ENCODE data around the gene TNFAIP8L1. TPM values are rescaled to one million over a fixed set of nuclear protein-coding genes. Genes with fewer than 3 reads are reported as not detected.

The TNFAIP8L1 gene
- total RNA-seq, 1 experiment from 2014 or later = 17.8 TPM

DNA sequence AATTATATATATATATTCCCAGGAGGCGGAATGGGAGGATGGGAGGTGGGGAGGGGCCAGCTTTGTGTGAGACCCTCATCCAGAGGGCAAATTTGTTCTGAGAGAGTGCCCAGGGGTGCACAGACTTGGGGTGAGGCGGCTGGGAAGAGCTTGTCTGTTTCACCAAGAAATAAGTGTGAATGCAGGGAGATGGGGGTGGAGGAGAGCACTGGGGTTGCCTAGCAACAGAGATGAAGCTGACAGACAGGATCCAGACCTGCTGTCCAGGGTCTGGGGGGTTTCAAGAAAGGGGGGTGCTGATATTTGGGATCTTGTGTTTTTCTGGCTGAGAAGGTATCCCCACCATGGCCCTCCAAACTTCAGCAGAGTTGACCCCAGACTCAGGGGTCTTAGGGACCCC, 18.6 kb upstream of the TNFAIP8L1 start:
- Histone ChIP-seq H3F3A (ENCODE audit: insufficient read depth, low read depth) (no peaks in the 10 kb centered on the region), H3K4me2 (no peak overlapping the region), H3K9me2 (ENCODE audit: insufficient read depth) (no peaks in the 10 kb centered on the region), H2AFZ (no peak overlapping the region), H3K9me3 (ENCODE audit: insufficient read depth, low read depth) (no peaks in the 10 kb centered on the region), H3K27me3 (ENCODE audit: insufficient read depth, low read depth) (peaks cover 8% of the 10 kb centered on the region; the same call in 1 of the 2 replicates), H3K4me1 (replicated peaks; ENCODE audit: insufficient read depth) (no peaks in the 10 kb centered on the region), H3K4me3 (no peak overlapping the region), H4K20me1 (ENCODE audit: insufficient read depth) (no peaks in the 10 kb centered on the region), H3K27ac (no peak overlapping the region), H3K79me2 (ENCODE audit: low read depth) (no peaks in the 10 kb centered on the region), H3K36me3 (ENCODE audit: low read depth) (no peaks in the 10 kb centered on the region)
- DNase-seq = no peak
- intact Hi-C loops (cut with micrococcal nuclease; ENCODE audit: unreplicated experiment) = no loop called here
- ChIA-PET CTCF (interaction anchor here (0.5 kb wide), 1 partner anchor 117 kb away, joined by 6 read pairs; no protein-coding TSS in a partner anchor), POLR2A (ENCODE audit: unreplicated experiment) (no interaction called here)
- TF ChIP-seq EZH2 (IDR thresholded peaks at IDR 0.05; ENCODE audit: low read depth) = no peak
- TF ChIP-seq, protein P1, sequence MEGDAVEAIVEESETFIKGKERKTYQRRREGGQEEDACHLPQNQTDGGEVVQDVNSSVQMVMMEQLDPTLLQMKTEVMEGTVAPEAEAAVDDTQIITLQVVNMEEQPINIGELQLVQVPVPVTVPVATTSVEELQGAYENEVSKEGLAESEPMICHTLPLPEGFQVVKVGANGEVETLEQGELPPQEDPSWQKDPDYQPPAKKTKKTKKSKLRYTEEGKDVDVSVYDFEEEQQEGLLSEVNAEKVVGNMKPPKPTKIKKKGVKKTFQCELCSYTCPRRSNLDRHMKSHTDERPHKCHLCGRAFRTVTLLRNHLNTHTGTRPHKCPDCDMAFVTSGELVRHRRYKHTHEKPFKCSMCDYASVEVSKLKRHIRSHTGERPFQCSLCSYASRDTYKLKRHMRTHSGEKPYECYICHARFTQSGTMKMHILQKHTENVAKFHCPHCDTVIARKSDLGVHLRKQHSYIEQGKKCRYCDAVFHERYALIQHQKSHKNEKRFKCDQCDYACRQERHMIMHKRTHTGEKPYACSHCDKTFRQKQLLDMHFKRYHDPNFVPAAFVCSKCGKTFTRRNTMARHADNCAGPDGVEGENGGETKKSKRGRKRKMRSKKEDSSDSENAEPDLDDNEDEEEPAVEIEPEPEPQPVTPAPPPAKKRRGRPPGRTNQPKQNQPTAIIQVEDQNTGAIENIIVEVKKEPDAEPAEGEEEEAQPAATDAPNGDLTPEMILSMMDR (conservative IDR thresholded peaks at IDR 0.05) = no peak
- BruUV-seq (replicated peaks) = no TSS peak

DNA sequence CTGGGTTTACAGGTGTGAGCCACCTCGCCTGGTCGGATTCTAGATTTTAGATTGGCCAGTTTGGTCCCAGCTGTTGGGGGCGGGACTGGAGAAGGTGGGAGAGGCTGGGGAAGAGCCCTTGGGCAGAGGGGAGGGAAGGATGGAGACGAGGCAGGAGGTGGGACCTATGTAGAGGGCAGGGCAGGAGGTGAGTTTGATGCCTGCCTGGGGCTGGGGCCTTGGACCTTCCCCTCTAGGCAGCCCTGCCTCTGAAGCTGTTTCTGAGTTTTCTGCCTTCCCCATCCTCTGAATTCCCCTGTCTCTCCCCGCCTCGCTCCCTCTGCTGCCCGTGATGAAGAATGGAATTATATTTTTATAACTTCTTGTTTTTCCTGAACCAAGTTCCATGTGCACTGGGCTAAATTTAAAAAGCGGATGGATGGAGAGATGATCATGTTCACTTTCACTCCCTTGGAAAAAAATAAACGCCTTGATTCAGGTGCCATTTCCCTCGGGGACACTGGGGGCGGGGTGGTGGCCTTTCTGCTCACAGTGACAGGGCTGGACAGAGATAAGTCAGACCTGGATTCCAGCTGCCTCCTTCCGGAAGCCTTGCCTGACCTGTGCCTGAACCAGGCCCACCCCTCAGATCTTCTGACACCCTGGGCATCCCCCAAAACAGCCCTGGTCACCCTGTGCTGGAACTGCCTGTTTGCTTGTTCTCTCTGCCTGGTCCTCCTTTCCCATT, 16.5 kb upstream of the TNFAIP8L1 start:
- peaks cover 8% of the 10 kb centered on the region; the same call in 1 of the 2 replicates for H3K27me3 ChIP-seq (ENCODE audit: insufficient read depth, low read depth)
- intact Hi-C loops (cut with micrococcal nuclease; ENCODE audit: unreplicated experiment) = no loop called here
- CTCF ChIA-PET = no interaction called here
- H3K36me3 ChIP-seq (ENCODE audit: low read depth) = no peaks in the 10 kb centered on the region
- no peaks in the 10 kb centered on the region for H3K9me2 ChIP-seq (ENCODE audit: insufficient read depth)
- H3F3A ChIP-seq (ENCODE audit: insufficient read depth, low read depth) = no peaks in the 10 kb centered on the region
- no TSS peak for BruUV-seq (replicated peaks)
- H2AFZ ChIP-seq = no peak overlapping the region
- no peak overlapping the region for H3K4me3 ChIP-seq
- DNase-seq = no peak
- H3K9me3 ChIP-seq (ENCODE audit: insufficient read depth, low read depth) = no peaks in the 10 kb centered on the region
- POLR2A ChIA-PET (ENCODE audit: unreplicated experiment) = no interaction called here
- TF ChIP-seq, protein P1 (conservative IDR thresholded peaks at IDR 0.05) = no peak; the same call in 1 of the 2 replicates
- no peak for TF ChIP-seq EZH2 (IDR thresholded peaks at IDR 0.05; ENCODE audit: low read depth)
- no peaks in the 10 kb centered on the region for H3K79me2 ChIP-seq (ENCODE audit: low read depth)
- no peaks in the 10 kb centered on the region for H4K20me1 ChIP-seq (ENCODE audit: insufficient read depth)
- H3K4me2 ChIP-seq = no peak overlapping the region
- no peaks in the 10 kb centered on the region for H3K4me1 ChIP-seq (replicated peaks; ENCODE audit: insufficient read depth)
- H3K27ac ChIP-seq = no peak overlapping the region

DNA sequence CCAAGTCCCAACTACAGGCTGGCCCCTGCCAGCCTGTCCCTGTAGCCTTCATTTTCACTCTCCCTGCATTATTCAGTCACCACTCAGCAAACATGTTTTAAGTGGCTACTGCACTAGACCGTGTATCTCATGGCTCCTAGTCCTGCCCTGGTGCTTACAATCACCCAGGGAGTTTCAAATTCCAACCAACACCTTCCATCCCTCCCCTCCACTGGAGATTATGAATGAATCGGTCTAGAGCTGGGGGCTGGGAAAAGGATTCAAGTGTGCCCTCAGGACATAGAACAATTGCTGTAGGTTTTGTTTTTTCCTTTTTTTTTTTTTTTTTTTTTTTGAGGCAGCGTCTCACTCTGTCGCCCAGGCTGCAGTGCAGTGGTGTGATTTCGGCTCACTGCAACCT, 15.0 kb upstream of the TNFAIP8L1 start:
- no peak overlapping the region for H3K4me3 ChIP-seq
- H3K27me3 ChIP-seq (ENCODE audit: insufficient read depth, low read depth) = peaks cover 8% of the 10 kb centered on the region; the same call in 1 of the 2 replicates
- BruUV-seq (replicated peaks) = no TSS peak
- no peaks in the 10 kb centered on the region for H3K9me2 ChIP-seq (ENCODE audit: insufficient read depth)
- H3F3A ChIP-seq (ENCODE audit: insufficient read depth, low read depth) = no peaks in the 10 kb centered on the region
- H3K27ac ChIP-seq = no peak overlapping the region
- no peaks in the 10 kb centered on the region for H3K4me1 ChIP-seq (replicated peaks; ENCODE audit: insufficient read depth)
- no peaks in the 10 kb centered on the region for H4K20me1 ChIP-seq (ENCODE audit: insufficient read depth)
- CTCF ChIA-PET = no interaction called here
- intact Hi-C loops (cut with micrococcal nuclease; ENCODE audit: unreplicated experiment) = no loop called here
- no peak overlapping the region for H3K4me2 ChIP-seq
- H2AFZ ChIP-seq = no peak overlapping the region
- TF ChIP-seq, protein P1 (conservative IDR thresholded peaks at IDR 0.05) = no peak
- no peak for TF ChIP-seq EZH2 (IDR thresholded peaks at IDR 0.05; ENCODE audit: low read depth)
- no peaks in the 10 kb centered on the region for H3K79me2 ChIP-seq (ENCODE audit: low read depth)
- no peaks in the 10 kb centered on the region for H3K9me3 ChIP-seq (ENCODE audit: insufficient read depth, low read depth)
- POLR2A ChIA-PET (ENCODE audit: unreplicated experiment) = interaction anchor here (0.5 kb wide), 1 partner anchor 222 kb away, joined by 3 read pairs; no protein-coding TSS in a partner anchor
- no peaks in the 10 kb centered on the region for H3K36me3 ChIP-seq (ENCODE audit: low read depth)
- no peak for DNase-seq
